Measurements from ENCODE around the gene U2AF2. TPM values are rescaled to one million over a fixed set of nuclear protein-coding genes. Genes with fewer than 3 reads are reported as not detected.

Gene U2AF2
- 145 TPM for total RNA-seq

GRCh38 chr19:55654868-55655647, at the start of gene U2AF2:
TSS of gene U2AF2 (plus strand) at chr19:55655035. CDS start at chr19:55655105, 70 bp downstream.
- Histone ChIP-seq H3K27me3 (no peaks in the 10 kb centered on the region), H3K36me3 (peaks cover 0 to 5% of the 10 kb centered on the region in 2 donors), H3K4me1 (peaks cover 54% of the 10 kb centered on the region), H3K27ac (peak within 1 kb of the TSS; percentile 100), H3K4me3 (peak within 1 kb of the TSS; percentile 69 to 96), H3K9me3 (no peaks in the 10 kb centered on the region)
- DNase-seq (ENCODE audit: extremely low spot score in 2 of 2): peak in 1 of 2 donors; percentile 96
- intact Hi-C loops (cut with DNase I): no loop called here
- TF ChIP-seq CTCF (IDR thresholded peaks at IDR 0.05) (peak in 1 of 3 experiments; percentile 25), POLR2A (IDR thresholded peaks at IDR 0.05) (peak in 1 of 2 donors; percentile 57), POLR2AphosphoS5 (IDR thresholded peaks at IDR 0.05; ENCODE audit: insufficient read depth in 1 of 2, low read depth in 1 of 2) (peak in 1 of 2 donors; percentile 88)

- peak overlapping the region; percentile 70 to 90 for H3K4me3 ChIP-seq
- peak in 1 of 2 donors; percentile 96 for DNase-seq (ENCODE audit: extremely low spot score in 2 of 2)
- H3K36me3 ChIP-seq: no peaks in the 10 kb centered on the region
- H3K9me3 ChIP-seq: no peaks in the 10 kb centered on the region
- TF ChIP-seq POLR2AphosphoS5 (IDR thresholded peaks at IDR 0.05; ENCODE audit: insufficient read depth in 1 of 2, low read depth in 1 of 2) (peak; percentile 71 to 76), CTCF (IDR thresholded peaks at IDR 0.05) (no peak), POLR2A (IDR thresholded peaks at IDR 0.05) (peak in 1 of 2 donors; percentile 7)
- no peaks in the 10 kb centered on the region for H3K27me3 ChIP-seq
- peak overlapping the region; percentile 91 for H3K27ac ChIP-seq
- intact Hi-C loops (cut with DNase I): loop anchor here (10.0 kb wide), 1 partner anchor 200 kb away; the partner anchor contains the start of gene UBE2S
- peaks cover 42% of the 10 kb centered on the region for H3K4me1 ChIP-seq
Observed at GRCh38 chr19:55605207-55605636, 49.6 kb upstream of the U2AF2 start.

- peaks cover 39% of the 10 kb centered on the region for H3K4me1 ChIP-seq
- H3K4me3 ChIP-seq: peak within 1 kb of the TSS; percentile 70 to 90
- H3K27ac ChIP-seq: peak within 1 kb of the TSS; percentile 91
- TF ChIP-seq POLR2AphosphoS5 (IDR thresholded peaks at IDR 0.05; ENCODE audit: insufficient read depth in 1 of 2, low read depth in 1 of 2): peak in 1 of 2 donors; percentile 25
- TF ChIP-seq POLR2A (IDR thresholded peaks at IDR 0.05): no peak
- peak in 2 of 3 experiments; percentile 31 to 46 for TF ChIP-seq CTCF (IDR thresholded peaks at IDR 0.05)
- DNase-seq (ENCODE audit: extremely low spot score in 2 of 2): no peak
- no peaks in the 10 kb centered on the region for H3K9me3 ChIP-seq
- H3K36me3 ChIP-seq: no peaks in the 10 kb centered on the region
- no peaks in the 10 kb centered on the region for H3K27me3 ChIP-seq
- intact Hi-C loops (cut with DNase I): loop anchor here (10.0 kb wide), 1 partner anchor 201 kb away; the partner anchor contains the start of gene UBE2S
Observed at GRCh38 chr19:55605637-55606470, 49.0 kb upstream of the U2AF2 start, which contains the start of gene ZNF865. TSS of gene ZNF865 (plus strand) at chr19:55605647. CDS start at chr19:55613619, 7,972 bp downstream.

- Histone ChIP-seq H3K36me3 (no peaks in the 10 kb centered on the region), H3K9me3 (no peaks in the 10 kb centered on the region), H3K27me3 (no peaks in the 10 kb centered on the region), H3K4me1 (peaks cover 36% of the 10 kb centered on the region), H3K4me3 (peak overlapping the region; percentile 70 to 90), H3K27ac (peak overlapping the region; percentile 91)
- intact Hi-C loops (cut with DNase I): loop anchor here (10.0 kb wide), 1 partner anchor 202 kb away; the partner anchor contains the start of gene UBE2S
- TF ChIP-seq POLR2AphosphoS5 (IDR thresholded peaks at IDR 0.05; ENCODE audit: insufficient read depth in 1 of 2, low read depth in 1 of 2) (no peak), POLR2A (IDR thresholded peaks at IDR 0.05) (no peak), CTCF (IDR thresholded peaks at IDR 0.05) (no peak)
- DNase-seq (ENCODE audit: extremely low spot score in 2 of 2): no peak
Observed at GRCh38 chr19:55606471-55606787, 48.4 kb upstream of the U2AF2 start.

Data from vagina (tissue), 2 donors.